ENCODE measurements around the gene RACK1. TPM values are rescaled to one million over a fixed set of nuclear protein-coding genes. Genes with fewer than 3 reads are reported as not detected.
"Not testable (repeated sequence)": the region's sequence is repeated elsewhere in the genome, so short reads cannot be mapped to it uniquely, and the experiment has no call there.

The RACK1 gene
- total RNA-seq, 1 donor from 2014 or later: 1,189 TPM

DNA sequence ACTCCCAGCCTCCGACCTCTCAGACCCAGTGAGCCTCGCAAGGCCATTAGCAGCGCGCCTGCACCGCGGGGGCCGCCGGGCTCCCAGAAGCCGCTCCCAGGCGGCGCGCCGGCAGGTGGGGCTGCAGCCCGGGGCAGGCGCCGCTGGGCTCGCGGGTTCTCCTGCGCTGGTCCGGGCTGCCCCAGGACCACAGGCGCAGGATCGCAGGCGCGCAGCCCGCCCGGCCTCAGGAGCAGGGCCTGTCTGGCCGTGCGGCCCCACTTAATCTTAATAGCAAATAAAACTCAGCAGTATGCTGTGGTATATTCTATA, 29.7 kb upstream of the RACK1 start:
- H3K9me3 Mint-ChIP-seq (ENCODE audit: low read depth): not testable (repeated sequence)
- TF ChIP-seq, protein P1, sequence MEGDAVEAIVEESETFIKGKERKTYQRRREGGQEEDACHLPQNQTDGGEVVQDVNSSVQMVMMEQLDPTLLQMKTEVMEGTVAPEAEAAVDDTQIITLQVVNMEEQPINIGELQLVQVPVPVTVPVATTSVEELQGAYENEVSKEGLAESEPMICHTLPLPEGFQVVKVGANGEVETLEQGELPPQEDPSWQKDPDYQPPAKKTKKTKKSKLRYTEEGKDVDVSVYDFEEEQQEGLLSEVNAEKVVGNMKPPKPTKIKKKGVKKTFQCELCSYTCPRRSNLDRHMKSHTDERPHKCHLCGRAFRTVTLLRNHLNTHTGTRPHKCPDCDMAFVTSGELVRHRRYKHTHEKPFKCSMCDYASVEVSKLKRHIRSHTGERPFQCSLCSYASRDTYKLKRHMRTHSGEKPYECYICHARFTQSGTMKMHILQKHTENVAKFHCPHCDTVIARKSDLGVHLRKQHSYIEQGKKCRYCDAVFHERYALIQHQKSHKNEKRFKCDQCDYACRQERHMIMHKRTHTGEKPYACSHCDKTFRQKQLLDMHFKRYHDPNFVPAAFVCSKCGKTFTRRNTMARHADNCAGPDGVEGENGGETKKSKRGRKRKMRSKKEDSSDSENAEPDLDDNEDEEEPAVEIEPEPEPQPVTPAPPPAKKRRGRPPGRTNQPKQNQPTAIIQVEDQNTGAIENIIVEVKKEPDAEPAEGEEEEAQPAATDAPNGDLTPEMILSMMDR (IDR thresholded peaks at IDR 0.05): peak; percentile 67
- H3K4me3 Mint-ChIP-seq (ENCODE audit: unreplicated experiment): peak overlapping the region; percentile 55

DNA sequence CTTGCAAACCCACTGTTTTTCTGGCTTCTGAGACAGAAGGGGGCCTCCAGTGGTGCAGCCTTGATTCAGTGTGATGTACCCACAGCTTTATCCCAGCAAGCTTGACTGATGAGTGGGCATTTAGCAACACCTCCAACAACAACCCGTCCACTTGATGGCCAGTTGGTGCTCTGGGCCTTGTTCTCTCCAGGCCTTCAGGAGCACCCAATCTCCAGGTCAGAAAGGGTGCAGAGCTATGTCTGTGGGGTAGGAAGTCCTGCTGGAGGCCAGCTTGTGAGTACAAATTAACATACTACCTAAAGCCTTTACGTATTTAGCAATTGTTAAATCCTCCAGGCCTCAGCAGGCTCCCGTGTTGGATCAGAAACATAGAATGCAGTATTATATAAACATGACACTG, 27.4 kb upstream of the RACK1 start:
- no peak for DNase-seq (ENCODE audit: low spot score)
- TF ChIP-seq, protein P1 (IDR thresholded peaks at IDR 0.05): no peak
- H3K4me1 Mint-ChIP-seq (ENCODE audit: low read depth): no peaks in the 10 kb centered on the region
- no peaks in the 10 kb centered on the region for H3K27me3 Mint-ChIP-seq (ENCODE audit: low read depth)
- no peaks in the 10 kb centered on the region for H3K9me3 Mint-ChIP-seq (ENCODE audit: low read depth)
- H3K27ac Mint-ChIP-seq (ENCODE audit: unreplicated experiment): no peak overlapping the region
- peaks cover 1% of the 10 kb centered on the region for H3K36me3 Mint-ChIP-seq (ENCODE audit: low read depth)
- H3K4me3 Mint-ChIP-seq (ENCODE audit: unreplicated experiment): no peak overlapping the region

More for the DNA sequence above, 29.7 kb upstream of the RACK1 start:
- not testable (repeated sequence) for H3K27ac Mint-ChIP-seq (ENCODE audit: unreplicated experiment); H3K27me3 Mint-ChIP-seq (ENCODE audit: low read depth); H3K36me3 Mint-ChIP-seq (ENCODE audit: low read depth); DNase-seq (ENCODE audit: low spot score); H3K4me1 Mint-ChIP-seq (ENCODE audit: low read depth)

DNA sequence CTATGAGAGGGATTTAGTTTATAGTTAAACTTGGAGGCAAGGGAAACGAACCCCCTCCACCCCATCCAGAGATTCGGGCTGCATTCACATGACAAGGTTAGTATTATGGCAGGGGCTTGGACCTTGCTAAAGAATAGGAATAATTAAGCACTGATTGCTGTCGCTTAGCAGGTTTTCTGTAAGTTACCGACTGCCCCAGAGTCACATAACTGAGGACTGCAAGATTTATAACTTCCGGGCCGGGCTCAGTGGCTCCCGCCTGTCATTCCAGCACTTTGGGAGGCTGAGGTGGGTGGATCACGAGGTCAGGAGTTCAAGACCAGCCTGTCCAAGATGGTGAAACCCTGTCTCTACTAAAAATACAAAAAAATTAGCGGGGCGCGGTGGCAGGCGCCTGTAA, 24.2 kb upstream of the RACK1 start:
- H3K27me3 Mint-ChIP-seq (ENCODE audit: low read depth); H3K27ac Mint-ChIP-seq (ENCODE audit: unreplicated experiment); DNase-seq (ENCODE audit: low spot score); H3K4me3 Mint-ChIP-seq (ENCODE audit: unreplicated experiment); H3K36me3 Mint-ChIP-seq (ENCODE audit: low read depth); H3K4me1 Mint-ChIP-seq (ENCODE audit: low read depth); H3K9me3 Mint-ChIP-seq (ENCODE audit: low read depth): not testable (repeated sequence)

DNA sequence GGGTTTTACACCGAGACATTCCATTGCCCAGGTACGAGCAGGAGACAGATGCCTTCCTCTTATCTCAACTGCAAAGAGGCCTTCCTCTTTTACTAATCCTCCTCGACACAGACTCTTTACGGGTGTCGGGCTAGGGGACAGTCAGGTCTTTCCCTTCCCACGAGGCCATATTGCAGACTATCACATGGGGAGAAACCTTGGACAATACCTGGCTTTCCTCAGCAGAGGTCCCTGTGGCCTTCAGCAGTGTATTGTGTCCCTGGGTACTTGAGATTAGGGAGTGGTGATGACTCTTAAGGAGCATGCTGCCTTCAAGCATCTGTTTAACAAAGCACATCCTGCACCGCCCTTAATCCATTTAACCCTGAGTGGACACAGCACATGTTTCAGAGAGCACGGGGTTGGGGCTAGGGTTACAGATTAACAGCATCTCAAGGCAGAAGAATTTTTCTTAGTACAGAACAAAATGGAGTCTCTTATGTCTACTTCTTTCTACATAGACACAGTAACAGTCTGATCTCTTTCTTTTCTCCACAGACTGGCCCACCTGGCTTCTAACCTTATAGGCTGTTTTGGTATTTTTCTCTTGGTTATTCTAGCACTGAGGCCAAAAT, 23.7 kb upstream of the RACK1 start:
- H3K4me3 Mint-ChIP-seq (ENCODE audit: unreplicated experiment); H3K9me3 Mint-ChIP-seq (ENCODE audit: low read depth); H3K4me1 Mint-ChIP-seq (ENCODE audit: low read depth); DNase-seq (ENCODE audit: low spot score); H3K27me3 Mint-ChIP-seq (ENCODE audit: low read depth); H3K27ac Mint-ChIP-seq (ENCODE audit: unreplicated experiment); H3K36me3 Mint-ChIP-seq (ENCODE audit: low read depth): not testable (repeated sequence)

DNA sequence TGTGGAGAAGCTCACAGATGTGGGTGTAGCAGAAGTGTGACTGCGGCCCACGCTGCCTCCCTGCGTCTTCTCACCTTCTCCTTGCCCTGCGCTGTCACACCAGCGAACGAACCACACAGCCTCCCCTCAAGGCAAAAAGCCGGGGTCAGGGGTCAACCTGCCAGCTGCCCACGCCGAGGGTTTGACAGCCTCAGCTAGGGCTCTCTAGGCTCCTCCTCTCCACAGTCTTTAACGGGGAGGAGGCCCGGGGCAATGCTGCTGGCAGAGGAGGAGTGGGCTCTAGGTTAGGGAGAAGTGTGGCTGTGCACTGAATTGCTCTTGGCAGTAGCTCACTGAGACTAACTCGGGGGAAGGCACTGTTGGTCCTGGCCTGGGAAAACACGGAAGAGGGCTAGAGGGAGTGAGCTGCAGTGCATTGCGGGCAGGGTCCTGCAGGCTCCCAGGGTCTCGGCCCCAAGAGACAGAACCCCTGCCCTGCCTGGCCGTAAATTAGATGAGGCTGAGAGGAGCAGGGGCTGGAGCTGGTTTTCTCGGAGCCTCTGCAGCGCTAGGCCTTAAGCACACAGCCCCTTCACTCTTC, 21.5 kb upstream of the RACK1 start:
- Mint-ChIP-seq H3K4me1 (ENCODE audit: low read depth) (peaks cover 7% of the 10 kb centered on the region), H3K9me3 (ENCODE audit: low read depth) (no peaks in the 10 kb centered on the region), H3K4me3 (ENCODE audit: unreplicated experiment) (no peak overlapping the region), H3K36me3 (ENCODE audit: low read depth) (peaks cover 5% of the 10 kb centered on the region), H3K27ac (ENCODE audit: unreplicated experiment) (no peak overlapping the region), H3K27me3 (ENCODE audit: low read depth) (no peaks in the 10 kb centered on the region)
- TF ChIP-seq, protein P1 (IDR thresholded peaks at IDR 0.05): no peak
- DNase-seq (ENCODE audit: low spot score): no peak

DNA sequence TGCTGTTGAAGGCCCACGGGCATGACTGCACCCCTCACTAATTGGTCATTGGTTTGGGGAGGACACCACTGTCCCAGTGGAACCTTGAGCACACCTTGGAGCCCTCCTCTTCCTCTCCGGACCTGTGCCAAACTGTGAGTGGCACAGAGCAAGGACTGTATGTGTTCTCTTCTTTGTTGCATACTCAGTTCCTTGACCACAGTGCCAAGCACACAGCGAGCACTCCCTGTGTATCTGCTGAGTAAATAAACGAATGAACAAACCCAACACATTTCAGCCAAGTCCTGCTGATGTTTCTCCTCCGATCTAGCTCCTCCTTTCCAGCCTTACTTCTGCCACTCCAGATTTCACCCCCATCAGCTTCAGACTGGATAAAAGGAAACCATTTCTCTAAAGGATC, 19.9 kb upstream of the RACK1 start:
- DNase-seq (ENCODE audit: low spot score): no peak
- Mint-ChIP-seq H3K36me3 (ENCODE audit: low read depth) (peaks cover 5% of the 10 kb centered on the region), H3K27me3 (ENCODE audit: low read depth) (no peaks in the 10 kb centered on the region), H3K4me3 (ENCODE audit: unreplicated experiment) (no peak overlapping the region), H3K9me3 (ENCODE audit: low read depth) (no peaks in the 10 kb centered on the region), H3K27ac (ENCODE audit: unreplicated experiment) (no peak overlapping the region), H3K4me1 (ENCODE audit: low read depth) (peaks cover 22% of the 10 kb centered on the region)
- TF ChIP-seq, protein P1 (IDR thresholded peaks at IDR 0.05): no peak

Measured in chondrocyte (in vitro differentiated cells).